NB4 (cell line): Measurements from ENCODE around the gene CAMK1G.

Experiments
- DNase-seq: peaks from one replicate; pipeline ENCODE4 v3.0.0; 2010; ENCODE audit warnings: low read depth
- H3K4me3 ChIP-seq: one replicate; pipeline ENCODE4 v1.5.1; 2011; ENCODE audit warnings: mild to moderate bottlenecking, low read depth, low read length, moderate library complexity
- MYC ChIP-seq: IDR thresholded peaks from 2 replicates; pipeline ENCODE4 v1.6.1; 2011; ENCODE audit warnings: low read depth, low read length
- POLR2A ChIP-seq: IDR thresholded peaks from 2 replicates; pipeline ENCODE4 v1.6.1; 2011; ENCODE audit warnings: mild to moderate bottlenecking; ENCODE audit not compliant: insufficient read length; ENCODE audit errors: extremely low read depth
- TF ChIP-seq, protein P1 (sequence below): IDR thresholded peaks from one replicate; pipeline ENCODE4 v1.5.1; 2012; ENCODE audit warnings: low read depth, low read length
- TF ChIP-seq, protein P2 (sequence below): IDR thresholded peaks from 2 replicates; pipeline ENCODE4 v1.6.1; 2011; ENCODE audit warnings: low read depth, low read length

CAMK1G gene

DNA sequence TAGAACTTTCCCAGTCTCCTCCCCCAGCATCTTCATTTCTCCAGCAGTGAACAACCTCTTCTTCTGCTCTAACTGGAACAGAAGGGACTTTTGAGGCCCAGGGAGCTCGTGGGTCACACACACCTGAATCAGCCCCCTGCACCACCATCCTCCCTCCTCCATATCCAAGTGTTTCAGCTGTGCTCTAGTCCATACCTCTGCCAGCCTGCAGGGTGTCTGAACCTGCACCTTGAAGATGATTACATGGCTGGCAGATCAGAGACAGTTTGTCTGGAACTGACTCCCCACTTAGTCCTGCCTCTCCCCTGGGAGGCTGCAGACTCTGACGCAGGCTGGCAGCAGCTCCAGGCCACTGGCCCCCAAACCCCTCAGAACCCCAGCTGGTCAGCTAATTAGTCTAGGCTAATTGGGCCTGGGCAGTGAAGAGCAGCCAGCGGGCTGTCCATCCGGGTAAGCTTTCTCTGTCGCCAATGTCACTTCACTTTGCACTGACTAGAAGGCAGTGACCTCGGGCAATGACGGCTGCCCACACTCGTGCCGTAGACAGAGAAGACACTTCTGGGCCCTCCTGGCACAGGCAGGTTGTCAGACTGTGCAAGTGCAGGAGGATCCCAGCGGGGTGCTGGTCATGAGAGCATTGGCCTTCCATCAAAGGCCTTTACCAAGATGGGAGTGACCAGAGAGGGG, 12.2 kb downstream of the CAMK1G start:
- H3K4me3 ChIP-seq, result no peak overlapping the region
- no peak for TF ChIP-seq MYC
- TF ChIP-seq, protein P1, sequence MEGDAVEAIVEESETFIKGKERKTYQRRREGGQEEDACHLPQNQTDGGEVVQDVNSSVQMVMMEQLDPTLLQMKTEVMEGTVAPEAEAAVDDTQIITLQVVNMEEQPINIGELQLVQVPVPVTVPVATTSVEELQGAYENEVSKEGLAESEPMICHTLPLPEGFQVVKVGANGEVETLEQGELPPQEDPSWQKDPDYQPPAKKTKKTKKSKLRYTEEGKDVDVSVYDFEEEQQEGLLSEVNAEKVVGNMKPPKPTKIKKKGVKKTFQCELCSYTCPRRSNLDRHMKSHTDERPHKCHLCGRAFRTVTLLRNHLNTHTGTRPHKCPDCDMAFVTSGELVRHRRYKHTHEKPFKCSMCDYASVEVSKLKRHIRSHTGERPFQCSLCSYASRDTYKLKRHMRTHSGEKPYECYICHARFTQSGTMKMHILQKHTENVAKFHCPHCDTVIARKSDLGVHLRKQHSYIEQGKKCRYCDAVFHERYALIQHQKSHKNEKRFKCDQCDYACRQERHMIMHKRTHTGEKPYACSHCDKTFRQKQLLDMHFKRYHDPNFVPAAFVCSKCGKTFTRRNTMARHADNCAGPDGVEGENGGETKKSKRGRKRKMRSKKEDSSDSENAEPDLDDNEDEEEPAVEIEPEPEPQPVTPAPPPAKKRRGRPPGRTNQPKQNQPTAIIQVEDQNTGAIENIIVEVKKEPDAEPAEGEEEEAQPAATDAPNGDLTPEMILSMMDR, result no peak
- no peak for TF ChIP-seq POLR2A
- TF ChIP-seq, protein P2, sequence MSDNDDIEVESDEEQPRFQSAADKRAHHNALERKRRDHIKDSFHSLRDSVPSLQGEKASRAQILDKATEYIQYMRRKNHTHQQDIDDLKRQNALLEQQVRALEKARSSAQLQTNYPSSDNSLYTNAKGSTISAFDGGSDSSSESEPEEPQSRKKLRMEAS, result no peak
- no peak for DNase-seq

DNA sequence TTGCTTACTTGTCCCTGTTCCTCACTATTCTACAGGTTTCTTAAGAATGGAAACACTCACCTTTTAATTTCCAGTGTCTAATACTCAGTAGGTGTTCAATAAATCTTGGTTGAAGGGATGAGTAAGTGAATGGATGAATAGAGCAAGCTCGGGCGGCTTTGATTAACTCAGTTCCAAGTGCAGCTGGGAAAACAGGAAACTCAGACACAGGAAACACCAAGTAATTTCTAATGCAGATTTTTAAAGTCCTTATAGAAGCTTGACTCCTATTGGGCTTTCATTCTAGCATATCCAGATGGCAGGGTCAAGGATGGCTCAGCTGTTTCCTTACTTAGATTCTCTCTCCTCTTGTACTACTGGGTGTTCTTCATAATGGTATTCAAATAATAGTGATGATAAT, 14.0 kb downstream of the CAMK1G start:
- no peak overlapping the region for H3K4me3 ChIP-seq
- no peak for TF ChIP-seq MYC
- DNase-seq, result no peak

DNA sequence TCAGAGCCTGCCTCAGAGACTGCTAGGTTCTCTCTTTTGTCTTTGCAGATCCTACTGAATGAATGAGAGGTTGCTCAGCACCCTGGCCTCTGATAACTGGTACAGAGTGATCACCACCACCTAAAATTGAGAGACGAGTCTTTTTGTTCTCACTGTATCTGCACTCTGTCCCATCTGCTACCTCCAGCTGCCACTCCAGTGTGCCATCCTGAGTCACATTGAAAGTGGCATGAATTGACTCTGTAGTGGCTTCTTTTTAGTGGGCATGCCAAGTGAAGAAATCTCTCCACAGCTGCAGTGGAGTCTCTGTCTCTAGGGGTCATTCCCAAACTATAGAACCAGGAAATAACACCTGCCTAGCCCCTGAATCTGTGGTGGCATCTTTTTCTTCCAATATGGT, 14.7 kb downstream of the CAMK1G start:
- no peak for DNase-seq
- no peak overlapping the region for H3K4me3 ChIP-seq
- TF ChIP-seq, protein P1, result no peak
- no peak for TF ChIP-seq POLR2A
- TF ChIP-seq, protein P2, result no peak

DNA sequence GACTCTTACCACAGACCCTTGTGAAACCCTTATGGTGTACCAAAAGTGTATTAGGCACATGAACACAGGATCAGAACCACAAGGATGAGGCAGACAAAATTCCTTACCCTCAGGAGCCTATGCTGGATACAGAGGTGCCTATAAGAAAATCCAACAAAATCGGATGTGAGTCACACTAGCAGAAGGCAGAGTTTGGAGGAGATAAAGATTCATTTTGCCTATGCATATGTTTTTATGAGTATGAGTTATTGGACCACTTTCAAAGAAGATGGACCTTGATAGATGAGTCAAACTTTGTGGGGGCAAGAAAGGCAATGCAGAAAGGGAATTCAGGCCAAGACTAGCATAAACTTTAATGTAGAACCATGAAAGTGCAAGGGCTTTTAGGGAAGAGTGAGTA, 17.0 kb downstream of the CAMK1G start:
- no peak for TF ChIP-seq POLR2A
- TF ChIP-seq, protein P1, result no peak
- no peak for TF ChIP-seq MYC
- TF ChIP-seq, protein P2, result no peak
- no peak overlapping the region for H3K4me3 ChIP-seq
- DNase-seq, result no peak

DNA sequence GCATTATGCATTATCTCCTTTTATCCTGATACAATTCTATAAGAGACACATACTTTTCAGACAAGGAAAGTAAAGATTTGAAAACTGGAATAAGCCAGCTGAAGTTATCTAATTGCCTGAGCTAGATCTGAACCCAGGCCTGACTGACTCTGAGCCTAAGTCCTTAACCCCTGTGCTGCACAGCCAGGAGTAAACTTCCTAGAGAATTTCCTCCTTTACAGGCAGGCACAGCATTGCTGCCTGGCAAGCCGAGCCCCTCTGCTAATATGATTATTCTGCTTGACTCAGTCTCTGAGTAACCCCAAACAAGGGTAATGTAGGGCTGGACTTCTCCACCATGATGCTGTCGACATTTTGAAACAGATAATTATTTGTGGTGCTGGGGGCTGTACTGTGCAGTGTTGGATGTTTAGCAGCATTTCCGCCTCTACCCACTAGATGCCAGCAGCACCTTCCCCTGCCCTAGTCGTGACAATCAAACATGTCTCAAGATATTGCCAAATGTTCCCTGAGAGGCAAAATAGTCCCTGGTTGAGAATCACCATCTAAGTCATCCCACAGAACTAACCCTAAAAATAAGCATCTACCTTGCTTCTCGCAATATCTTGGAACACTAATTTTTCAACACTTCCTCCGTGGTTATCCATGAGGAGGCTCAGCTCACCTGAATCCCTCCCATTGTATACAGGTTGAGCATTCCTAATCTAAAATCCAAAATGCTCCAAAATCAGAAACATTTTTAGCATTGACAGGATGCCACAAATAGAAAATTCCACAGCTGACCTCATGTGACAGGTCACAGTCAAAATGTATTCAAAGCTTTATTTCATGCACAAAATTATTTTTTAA, 18.5 kb downstream of the CAMK1G start:
- TF ChIP-seq, protein P1, result peak; percentile 59
- TF ChIP-seq, protein P2, result no peak
- H3K4me3 ChIP-seq, result no peak overlapping the region
- DNase-seq, result peak; percentile 63

DNA sequence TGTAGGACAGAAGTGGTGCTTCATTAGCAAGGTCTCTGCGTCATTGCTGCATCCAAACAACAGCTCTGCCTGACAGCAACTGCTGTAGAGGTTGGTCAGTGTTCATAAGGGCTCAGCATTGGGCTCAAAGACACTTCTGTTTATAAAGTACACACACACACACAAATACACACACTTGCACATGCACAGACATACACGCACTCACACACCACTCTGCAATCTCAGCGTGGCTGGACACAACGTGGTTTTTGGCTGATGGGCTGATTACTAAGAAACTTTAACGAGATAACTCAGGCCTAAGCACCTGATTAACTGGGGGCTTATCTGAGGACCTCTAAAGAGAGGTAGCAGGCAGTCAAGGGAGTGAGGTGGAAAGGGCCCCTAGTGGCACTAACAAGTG, 20.4 kb downstream of the CAMK1G start:
- TF ChIP-seq, protein P1, result no peak
- no peak for TF ChIP-seq MYC
- TF ChIP-seq, protein P2, result no peak
- no peak for TF ChIP-seq POLR2A
- H3K4me3 ChIP-seq, result no peak overlapping the region
- DNase-seq, result no peak
